HG03025 (cell line): ENCODE measurements around the gene KRT82.
"Not testable (repeated sequence)": the region's sequence is repeated elsewhere in the genome, so short reads cannot be mapped to it uniquely, and the experiment has no call there.

Experiments
- ATAC-seq: cut with Tn5 transposase; IDR thresholded peaks from one replicate; pipeline ENCODE4 v1.9.1; 2021; ENCODE audit warnings: mild to moderate bottlenecking, moderate library complexity; ENCODE audit not compliant: unreplicated experiment, low FRiP score

Gene KRT82

DNA sequence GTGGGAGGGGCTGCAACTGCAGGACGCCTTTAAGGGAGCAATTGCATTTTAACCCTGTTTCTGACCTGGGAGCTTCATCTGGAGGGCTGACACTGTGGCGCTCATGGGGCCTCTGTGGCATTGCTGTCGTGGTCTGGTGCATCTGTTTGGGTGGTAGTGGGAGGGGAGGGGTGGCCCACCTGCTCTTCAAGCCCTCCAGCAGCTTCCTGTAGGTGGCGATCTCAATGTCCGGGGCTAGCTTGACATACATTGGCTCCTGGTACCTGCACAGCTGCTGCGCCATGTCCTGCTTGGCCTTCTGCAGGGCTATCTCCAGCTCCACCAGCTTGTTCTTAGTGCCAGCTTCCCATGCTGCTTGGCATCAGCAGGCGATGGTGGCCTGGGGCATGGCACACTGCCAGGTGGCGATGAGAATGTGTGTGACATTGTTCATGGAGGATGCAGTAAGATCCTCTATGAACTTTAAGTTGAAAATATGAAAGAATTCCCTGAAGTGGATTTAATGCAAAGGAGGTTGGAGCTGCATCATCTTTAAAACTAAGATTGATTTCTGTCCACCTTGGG lies 7.7 kb upstream of the KRT82 start:
- no peak for ATAC-seq

DNA sequence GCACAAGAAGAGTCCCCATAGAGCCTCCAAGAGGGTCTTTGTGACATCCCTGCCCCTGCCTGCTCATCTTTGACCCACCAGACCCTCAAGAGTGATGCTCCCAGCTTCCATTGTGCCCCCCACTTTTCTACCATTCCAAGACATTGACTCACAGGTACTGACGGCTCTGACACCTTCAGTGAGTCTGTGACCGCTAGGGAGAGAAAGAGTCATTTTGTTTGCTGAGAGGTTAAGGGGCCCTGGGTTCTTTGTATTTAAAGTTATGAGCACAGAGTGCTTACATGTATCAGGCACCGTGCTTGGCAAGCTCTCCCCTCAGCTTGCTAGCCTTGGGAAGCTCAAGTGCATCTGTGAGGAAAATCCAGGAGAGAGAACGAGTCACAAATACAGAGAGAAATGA lies 7.1 kb upstream of the KRT82 start:
- no peak for ATAC-seq

DNA sequence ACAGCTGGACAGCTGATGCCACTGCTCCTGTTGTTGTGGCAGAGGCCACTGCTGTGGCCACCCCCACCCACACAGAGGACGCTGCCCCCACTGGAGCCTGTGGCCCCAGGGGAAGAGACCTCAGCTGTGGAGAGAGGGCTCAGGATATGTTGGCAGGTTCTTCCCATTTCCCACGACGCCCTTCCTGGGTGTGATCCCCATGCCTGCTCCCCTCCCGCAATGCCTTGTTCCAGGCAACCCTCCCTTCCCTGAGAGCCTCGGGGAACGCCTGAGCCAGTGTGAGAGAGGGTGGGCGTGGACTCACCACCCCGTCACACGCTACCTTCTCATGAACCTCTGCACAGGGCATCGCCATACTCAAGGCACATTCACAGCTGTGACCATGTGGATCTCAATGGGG lies 5.7 kb upstream of the KRT82 start:
- no peak for ATAC-seq

DNA sequence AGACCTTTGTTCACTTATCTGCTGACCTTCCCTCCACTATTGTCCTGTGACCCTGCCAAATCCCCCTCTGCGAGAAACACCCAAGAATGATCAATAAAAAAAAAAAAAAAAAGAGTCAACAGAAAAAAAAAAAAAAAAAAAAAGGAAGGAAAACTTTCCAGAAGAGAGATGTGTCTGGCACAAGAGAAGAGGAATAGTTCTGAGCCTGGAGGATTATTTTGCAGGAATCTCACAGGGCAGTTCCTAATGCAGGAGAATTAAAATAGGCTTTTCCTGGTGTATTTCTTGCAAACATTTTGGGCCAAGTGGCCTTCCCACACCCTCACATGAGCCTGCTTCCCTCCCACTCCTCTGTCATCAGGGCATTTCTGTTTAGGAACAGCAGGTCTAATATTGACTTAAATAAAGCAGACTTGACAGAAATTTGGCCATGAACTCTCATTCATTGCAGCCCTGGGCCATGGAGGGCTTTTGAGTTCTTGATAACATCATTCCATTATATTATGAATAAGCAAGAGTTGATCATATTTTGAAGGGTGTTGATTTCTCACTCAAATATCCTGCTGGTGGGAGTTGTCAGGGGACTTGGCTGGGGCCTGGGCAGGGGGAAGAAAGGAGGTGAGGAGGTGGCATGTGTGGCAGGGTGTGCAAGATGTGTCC lies 4.6 kb upstream of the KRT82 start:
- ATAC-seq = not testable (repeated sequence)

DNA sequence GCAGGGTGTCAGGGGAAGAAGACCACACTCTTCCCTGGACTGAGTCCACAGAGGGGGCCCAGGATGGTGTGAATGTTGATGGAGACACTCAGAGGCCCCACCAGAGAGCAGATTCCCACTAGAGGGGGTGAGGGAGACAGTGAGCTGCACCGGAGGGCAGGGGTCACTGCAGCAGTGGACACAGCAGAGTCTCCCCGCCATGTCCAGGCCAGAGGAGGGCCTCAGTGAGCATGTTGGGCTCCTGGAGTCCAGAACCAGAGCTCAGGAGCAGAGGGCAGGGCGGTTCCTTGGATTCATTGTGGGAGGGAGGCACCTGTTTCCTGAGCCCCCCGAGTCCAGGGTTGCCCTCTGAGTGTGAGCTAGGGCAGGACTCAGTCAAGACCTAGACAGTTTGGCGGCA lies 1.8 kb upstream of the KRT82 start:
- no peak for ATAC-seq

DNA sequence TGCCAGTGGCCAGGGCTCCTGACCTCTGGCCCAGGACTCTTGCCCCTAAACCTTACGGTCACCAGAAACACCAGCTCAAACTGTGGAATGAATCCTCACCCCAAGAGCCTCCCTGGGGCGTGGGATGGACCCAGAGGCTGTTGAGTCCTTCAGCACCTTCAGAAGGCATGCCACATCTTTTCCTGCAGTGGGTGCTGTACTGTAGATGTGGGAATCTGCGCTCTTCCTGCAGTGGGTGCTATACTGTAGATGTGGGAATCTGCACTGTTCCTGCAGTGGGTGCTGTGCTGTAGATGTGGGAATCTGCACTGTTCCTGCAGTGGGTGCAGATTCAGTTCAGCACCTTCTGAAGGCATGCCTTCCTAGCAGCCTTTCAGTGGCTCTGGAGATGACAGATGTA lies 1.2 kb downstream of the KRT82 start:
- ATAC-seq = no peak

DNA sequence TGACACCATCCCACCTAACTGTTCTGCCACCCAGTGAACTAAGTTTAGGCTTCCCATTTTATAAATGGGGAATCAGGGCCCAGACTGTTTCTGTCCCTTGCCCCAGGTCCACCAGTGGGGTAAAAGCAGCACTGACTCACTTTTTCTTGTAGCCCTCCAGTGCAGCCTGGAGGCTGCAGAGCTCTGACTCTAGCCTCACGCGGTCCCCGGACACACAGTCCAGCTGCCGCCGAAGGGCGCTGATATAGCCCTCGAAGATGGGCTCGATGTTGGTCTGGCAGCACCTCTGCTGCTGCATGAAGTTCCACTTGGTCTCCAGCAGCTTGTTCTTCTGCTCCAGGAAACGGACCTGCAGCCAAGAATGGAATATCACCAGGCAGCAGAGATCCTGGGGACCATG lies 2.6 kb downstream of the KRT82 start:
- ATAC-seq = no peak

DNA sequence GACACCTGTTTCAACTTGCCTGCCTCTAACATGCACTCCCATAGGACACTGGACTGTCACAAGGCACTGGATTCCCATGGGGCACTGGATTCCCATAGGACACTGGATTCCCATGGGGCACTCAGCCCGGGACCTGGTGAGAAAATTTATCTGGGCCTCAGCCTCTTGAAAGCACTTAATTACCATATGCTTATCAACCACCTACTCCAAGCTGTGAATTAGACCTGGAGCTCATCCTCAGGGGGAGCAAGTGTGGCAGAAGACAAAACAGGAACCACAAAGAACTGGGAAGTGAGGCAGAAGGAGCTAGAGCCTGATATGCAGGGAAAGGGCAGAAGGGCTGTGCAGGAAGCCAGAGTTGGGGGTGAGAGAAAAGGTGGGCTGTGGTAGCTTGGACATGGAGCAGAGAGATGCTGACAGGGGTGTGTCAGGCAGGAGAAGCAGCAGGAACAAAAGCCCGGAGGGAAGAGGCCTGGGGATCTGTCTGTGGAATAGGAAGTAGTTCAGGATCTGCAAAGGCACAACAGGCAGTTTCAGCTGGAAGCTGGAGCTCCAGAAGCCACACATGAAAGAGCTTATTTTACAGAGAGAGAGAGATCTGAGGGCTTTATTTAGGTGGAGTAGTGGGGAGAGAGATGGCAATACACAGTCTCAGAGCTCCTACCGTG lies 3.1 kb downstream of the KRT82 start:
- ATAC-seq = no peak

DNA sequence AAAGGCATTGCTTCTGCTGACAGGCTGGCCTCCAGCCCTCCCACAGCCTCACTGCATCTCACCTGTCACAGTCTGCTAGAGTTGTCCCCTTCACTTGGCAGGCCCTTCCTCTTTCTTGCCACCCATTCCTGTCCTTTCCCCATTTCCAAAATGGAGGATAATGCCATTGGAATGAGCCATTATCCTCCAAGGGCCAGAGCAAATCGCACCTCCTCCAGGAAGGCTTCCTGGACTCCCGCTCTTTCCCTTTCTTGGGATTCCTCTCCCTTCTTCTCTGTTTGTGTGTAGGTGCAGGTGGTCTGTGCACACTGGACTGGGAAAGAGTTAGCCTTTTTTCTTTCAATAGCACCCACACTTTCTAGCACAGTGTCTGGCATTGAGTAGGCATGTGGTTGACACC lies 3.8 kb downstream of the KRT82 start:
- ATAC-seq = no peak

DNA sequence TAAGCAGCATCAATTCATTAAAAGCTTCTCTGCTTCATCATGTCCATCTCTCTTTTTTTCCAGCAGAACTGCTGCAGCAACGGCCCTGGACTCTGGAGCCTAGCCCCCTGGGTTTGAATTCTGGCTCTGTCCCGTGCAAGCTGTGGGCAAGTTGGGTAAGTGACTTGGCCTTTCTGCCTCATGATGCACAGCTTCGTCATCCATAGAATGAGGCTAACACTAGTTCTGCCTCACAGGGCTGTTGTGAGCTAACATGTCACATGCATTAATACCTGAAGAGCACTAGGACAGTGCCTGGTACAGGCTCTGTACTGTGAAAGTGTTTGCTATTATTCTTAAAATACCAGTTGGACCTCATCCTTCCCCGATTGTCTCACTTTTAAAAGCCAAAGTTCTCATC lies 4.2 kb downstream of the KRT82 start:
- no peak for ATAC-seq

DNA sequence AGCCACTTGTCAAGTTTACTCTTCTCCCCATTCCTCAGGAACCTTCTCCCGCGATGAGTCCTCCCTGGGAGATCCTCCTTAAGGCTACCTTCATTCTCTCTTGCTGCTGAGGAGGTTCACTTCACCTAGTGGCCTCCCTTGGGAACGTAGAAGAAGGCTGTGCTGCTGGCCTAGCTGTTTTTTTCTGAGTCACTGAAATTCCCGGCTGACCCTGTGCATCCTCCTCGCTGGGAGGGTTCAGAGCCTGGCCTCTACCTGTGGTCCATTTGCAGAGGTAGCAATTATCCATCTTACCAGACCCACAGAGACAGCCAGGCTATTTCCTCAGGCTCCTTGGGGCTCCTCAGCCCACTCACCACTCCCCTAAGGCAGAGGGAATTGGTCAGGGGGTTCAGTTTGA lies 4.6 kb downstream of the KRT82 start:
- ATAC-seq = no peak

DNA sequence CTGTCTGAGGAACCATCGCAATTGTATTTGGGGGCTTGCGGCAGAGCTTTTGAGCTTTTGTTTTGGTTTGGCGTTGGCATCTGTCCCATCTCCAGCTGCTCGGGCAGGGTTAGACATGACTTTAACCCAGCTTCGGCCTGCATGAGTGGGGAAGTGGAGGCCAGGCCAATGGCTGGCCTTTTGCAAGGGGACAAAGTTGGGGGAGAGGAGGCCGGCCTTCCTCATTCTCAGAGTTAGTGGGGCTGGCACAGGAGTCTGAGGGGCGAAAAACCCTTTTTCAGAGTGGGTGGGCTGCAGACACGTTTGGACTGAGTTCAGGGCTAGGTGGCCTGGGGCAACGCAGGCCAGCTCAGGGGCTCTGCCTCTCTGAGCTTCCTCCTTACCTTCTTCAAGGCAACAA lies 5.2 kb downstream of the KRT82 start:
- ATAC-seq = no peak

DNA sequence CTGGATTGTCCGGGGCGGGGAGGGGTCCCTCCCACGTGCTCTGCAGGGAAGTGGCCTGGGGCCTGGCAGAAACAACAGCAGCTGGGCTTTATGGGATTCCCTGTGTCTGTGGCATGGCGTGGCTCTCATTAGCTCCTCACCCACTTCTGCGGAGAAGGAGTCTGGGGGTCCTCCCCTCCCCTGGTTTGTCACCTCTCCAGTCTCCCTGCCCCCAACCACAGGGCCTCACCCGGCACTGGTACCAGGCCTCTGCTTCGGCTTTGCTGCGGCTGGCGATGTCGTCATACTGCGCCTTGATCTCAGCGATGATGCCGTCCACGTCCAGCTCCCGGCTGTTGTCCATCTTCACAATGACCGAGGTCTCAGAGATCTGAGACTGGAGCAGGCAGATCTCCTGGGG lies 6.4 kb downstream of the KRT82 start:
- ATAC-seq = no peak

DNA sequence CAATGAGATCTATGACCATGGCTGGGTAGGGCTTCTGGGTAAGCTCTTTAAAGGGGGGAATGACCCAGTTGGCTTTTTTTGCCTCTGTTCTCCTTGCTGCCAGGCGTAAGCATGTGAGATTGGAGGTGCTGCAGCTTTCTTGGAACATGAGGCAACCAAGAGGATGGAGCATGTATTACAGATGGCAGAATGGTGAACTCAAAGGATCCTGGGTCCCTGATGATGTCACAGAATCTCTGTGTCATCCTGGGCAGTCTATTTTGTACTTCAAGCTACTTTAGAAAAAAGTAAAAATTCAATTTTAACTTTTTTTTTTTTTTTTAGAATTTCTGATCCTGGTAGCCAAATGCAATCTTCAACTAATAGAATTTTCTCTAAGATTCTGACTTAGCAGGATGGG lies 8.0 kb downstream of the KRT82 start:
- no peak for ATAC-seq

DNA sequence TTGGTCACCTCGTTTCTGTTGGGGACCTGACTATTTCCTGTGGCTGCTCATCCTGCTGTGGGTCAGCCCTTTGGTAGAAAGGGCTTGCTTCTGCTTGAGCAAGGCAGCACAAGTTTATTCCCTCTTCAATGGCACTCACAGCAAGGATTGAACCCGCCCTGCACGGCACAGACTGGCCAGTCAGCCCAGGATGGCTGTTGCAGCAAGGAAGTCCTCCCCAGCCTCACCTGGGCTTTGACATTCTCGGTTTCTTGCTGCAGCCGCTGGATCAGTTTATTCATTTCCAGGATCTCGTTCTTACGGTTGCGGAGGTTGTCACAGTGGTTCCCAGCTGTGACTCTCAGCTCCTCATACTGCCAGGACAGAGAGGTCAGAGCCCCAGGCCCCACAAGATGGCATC lies 9.5 kb downstream of the KRT82 start:
- ATAC-seq = no peak

DNA sequence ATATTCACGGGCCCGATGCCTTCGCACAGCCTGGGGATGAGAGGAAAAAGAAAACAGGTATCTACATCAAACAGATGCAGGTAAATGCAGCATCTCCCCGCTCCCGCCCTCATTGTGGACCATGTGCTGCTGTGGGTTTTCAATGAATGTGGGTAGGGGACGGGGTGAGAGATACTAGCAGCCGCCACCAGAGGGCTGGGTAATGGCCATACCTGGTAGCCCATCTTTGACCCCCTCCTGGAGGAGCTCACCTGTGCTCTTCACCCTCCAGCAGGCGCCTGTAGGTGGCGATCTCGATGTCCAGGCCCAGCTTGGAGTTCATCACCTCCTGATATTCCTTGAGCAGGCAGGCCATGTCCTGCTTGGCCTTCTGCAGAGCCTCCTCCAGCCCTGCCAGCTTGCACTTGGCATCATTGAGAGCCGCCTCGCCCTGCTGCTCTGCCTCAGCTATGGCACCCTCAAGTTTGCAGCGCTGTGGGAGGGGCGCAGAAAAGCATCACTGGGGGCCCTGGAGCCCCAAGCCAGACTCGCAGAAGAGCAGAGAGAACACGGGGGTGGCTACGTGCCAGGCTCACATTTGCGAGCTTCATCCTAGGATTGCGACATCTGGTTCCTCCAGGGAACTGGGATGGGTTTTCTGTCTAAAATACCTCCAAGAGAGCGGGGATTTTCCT lies 10.2 kb downstream of the KRT82 start:
- no peak for ATAC-seq

DNA sequence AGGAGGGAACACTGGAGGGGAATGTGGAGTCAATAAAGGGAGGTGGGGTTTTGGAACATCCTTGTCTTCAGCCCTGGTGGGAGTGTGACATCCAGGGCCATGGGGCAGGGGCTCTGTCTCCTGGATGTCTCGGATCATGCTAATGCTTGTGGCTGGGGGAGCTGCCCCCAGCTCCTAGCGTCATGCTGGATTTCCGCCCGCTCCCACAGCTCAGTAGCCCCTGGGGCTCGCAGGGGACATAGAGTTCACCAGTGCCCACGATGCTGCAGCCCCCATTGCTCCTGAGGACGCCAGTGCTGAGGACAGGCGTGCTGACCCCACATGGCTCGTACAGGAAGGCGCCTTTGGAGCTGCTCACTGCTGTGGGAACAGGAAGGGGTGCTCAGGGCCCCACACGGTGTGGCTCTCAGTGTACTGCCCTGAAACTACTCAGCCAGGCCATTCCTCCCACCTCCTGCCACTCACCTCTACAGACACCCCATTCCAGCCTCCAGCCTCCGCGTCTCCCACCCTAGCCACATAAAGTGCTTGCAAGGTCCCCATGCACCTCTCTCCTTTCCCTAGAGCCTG lies 11.2 kb downstream of the KRT82 start:
- ATAC-seq = no peak

DNA sequence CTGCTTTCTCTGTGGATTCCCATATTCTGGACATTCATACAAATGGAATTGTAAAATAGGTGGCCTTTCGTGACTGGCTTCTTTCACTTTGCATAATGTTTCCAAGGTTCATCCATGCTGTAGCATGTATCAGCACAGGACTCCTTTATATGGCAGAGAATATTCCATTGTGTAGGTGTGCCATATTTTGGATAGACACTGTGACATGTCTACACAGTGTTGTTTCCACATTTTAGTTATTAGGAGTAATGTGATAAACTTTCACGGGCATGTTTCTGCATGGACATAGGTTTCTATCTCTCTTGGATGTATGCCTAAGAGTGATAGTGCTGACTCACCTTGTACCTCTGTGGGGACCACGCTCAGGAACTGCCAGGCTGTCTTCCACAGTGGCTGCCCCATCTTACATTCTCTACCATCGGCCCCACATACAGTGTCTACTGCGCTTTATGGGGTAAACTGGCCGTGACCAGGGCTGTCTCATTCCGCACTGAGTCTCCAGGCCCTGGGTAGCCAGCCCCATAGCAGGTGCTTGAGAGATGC lies 13.6 kb downstream of the KRT82 start:
- ATAC-seq = no peak

DNA sequence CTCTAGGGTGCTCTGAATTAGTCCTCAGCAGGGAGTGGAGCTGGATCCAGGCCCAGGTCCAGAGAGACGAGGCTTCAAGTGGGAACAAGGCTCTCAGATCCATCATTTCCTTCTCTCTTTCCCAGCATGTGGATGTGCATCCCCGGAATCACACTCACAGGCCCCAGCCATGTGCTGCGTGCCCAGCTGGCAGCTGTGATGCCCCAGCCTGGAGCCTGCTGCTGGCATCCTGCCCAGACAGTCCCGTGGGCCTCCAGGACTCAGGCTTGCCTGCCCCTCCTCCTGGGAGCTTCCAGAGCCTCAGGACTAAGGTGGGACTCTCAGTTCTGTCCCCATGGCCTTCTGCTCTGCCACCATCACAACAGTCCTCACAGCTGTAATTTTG lies 14.5 kb downstream of the KRT82 start:
- no peak for ATAC-seq

DNA sequence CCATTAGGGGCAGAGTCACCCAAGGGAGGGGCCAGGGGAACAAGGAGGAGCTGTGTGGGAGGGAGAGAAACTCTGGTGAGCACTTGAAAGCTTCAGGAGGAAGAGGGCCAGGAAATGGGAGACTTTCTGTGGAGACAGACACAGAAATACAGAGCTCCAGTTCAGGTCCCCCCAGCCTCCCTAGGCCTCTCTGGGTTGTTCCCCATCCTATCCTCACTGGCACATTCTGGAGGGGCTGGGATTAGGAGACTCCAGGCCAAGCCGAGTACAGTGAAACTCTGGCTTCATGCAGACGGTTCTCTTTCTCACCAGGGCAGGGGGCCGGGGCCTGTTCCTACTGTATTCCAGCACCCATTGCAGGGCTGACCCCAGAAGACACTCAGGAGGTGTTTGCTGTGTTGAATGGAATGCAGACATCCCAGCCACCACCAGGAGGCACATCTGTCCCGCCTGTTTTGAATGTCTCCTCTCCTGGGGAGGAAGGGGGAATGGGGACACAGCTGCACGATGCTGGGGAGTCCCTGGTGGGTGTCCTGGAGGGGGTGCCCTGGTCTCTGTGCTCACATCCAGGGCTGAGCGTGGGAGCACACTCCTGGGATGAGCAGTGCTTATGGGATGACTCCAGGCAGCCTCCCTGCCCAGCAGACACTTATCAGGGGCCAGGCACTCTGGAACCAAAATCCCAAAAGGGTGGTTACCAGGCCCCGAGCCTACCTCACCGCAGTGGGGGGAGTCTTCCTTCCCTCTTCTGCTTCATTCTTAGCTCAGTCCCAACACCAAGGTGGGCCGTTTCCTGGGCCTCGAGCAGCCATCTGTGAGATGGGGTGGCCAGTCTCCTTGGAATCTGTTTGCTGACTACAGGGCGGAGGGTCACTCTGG lies 15.2 kb downstream of the KRT82 start:
- ATAC-seq = no peak
